Measurements from ENCODE around the gene WDR31.
"Not testable (repeated sequence)": the region's sequence is repeated elsewhere in the genome, so short reads cannot be mapped to it uniquely, and the experiment has no call there.

Gene WDR31

GRCh38 chr9:113368348-113368981 is 28.4 kb upstream of the WDR31 start:
- DNase-seq: no peak

- DNase-seq: not testable (repeated sequence)
Measured at GRCh38 chr9:113365652-113366051, 25.6 kb upstream of the WDR31 start.

- no peak for DNase-seq
Measured at GRCh38 chr9:113364951-113365350, 24.9 kb upstream of the WDR31 start.

GRCh38 chr9:113363336-113363735 is 23.3 kb upstream of the WDR31 start:
- DNase-seq: no peak

DNA sequence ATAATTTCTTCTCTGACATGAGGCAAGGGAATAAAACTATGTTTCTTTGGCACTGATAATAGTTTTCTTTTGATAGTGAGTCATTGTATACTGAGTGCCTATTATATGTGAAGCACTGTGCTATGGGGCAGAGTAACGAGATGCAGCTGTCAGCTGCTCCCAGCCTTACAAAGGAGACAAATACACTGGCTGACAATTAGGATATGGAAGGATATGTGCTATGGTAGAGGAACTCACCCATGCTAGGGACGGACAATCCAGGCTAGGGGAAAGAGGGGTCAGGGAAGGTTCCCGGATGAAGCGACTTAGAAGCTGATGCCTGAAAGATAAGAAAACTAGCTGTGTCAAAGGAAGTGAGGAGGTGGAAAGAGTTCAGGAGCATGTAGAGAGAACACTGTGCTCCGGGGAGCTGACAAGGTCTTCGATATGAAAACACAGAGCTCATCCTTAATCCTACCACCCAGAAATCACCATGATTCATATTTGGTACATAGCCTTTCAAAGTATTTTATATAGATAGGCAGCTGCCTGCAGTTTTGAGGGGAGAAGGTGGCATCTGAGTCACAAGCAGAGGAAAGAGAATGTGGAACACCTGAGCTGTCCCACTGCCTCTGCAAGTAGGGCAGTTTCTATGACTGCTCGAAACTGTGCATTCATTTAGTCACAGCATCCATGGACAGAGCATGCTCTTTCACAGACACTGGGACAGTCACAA is 21.4 kb upstream of the WDR31 start:
- no peak for DNase-seq

DNA sequence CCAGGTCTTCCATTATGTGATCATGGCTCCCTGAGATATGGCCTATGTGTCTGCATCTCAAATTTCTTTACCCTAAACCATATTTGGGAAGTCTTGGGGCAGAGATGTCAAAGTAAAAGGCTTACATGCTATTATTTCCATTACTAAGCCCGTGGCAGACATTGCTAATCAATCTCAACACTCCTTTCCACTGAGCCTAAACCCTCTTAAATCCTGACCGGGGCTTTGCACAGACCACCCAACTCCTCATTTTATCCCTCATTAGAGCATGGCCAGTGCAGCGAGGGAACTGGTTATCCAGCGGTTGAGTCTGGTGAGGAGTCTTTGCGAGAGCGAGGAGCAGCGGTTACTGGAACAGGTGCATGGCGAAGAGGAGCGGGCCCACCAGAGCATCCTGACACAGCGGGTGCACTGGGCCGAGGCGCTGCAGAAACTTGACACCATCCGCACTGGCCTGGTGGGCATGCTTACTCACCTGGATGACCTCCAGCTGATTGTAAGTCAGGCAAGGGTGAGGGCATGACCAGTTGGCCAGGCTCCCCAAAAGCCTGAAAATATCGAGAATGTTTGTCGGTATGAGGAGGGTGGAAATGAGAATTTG is 20.3 kb upstream of the WDR31 start:
- no peak for DNase-seq

DNA sequence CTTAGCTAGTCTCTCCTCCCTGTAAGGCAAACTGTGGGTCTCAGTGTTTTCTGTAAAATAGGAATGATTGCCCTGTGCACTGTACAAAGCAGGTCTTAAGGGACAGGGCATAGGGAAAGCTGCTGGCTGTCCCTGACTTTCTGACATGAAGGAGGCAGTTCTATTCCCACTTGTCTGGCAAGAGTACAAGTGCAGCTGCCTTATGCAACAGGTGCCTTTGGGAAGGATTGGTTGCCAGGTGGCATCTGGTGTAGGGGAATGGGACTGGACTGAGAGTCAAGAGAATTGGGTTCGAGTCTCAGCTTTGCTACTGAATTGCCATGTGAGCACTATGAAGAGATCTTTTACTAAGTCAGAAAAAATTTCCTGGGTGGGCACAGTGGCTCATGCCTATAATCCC is 19.3 kb upstream of the WDR31 start:
- DNase-seq: no peak

DNA sequence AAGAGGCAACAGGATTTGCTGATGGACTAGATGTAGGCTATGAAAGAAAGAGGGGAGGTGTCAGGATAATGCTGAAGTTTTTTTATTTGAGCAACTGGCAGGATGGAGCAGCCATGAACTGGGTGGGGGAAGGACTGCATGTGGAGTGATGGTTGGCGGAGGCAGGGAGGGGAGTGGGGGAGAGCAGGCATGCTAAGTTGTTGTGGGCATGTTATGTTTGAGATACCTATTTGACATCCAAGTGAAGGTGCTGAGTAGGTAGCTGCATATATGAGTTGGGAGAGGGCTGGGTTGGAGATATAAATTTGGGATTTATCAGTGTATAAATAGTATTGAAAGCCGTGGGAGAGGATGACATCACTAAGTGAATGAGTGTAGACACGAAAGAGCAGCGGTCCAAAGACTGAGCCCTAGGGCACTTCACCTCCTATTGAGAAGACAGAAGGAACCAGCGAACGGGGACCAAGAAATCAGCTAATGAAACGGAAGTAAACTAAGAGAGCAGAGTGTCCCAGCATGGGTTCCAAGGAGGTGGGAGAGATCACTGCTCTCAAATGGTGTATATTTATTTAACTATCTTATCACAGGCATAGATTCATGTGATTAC is 16.7 kb upstream of the WDR31 start:
- DNase-seq: no peak

DNA sequence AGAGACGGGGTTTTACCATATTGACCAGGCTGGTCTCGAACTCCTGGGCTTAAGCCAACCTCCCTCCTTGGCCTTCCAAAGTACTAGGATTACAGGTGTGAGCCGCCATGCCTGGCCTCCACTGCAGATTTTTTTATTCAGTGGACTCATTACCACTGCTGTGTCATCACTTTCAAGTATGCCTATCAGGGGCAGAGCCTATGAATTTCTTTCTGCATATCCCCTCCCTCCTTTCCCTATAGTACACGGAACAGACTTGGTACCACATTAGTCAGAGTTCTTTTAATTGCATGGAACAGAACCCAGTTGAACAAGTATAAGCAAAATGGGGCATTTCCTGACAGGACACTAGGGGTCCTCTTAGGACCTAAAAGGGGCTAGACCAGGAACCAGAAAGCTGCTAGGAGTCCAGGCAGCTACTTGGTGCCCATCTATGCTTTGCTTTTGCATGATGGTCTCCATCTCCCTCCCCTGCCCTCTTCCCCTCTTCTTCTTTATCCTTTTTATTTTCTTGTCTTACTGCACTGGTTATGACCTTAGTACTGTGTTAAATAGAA is 15.0 kb upstream of the WDR31 start:
- DNase-seq: no peak

DNA sequence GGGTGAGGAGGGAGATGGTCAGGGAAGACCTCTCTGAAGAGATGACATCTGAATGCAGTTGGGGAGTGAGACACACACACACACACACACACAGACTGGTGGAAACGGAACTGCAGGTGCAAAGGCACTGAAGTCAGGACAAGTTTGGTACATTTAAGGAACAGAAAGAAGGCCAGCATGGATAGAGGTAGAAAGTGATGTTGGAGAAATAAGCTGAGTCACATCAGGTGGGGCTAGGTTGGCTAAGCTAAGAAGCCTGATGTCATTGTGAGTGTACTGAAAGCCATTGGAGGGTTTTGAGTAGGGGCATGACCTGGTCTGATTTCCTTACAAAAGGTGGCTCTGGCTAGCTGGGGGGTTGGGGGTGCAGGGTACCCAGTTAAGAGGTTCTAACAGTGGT is 12.3 kb upstream of the WDR31 start:
- DNase-seq: no peak

GRCh38 chr9:113352006-113352405 is 11.9 kb upstream of the WDR31 start:
- DNase-seq: no peak

GRCh38 chr9:113350937-113351336 is 10.9 kb upstream of the WDR31 start:
- no peak for DNase-seq

DNA sequence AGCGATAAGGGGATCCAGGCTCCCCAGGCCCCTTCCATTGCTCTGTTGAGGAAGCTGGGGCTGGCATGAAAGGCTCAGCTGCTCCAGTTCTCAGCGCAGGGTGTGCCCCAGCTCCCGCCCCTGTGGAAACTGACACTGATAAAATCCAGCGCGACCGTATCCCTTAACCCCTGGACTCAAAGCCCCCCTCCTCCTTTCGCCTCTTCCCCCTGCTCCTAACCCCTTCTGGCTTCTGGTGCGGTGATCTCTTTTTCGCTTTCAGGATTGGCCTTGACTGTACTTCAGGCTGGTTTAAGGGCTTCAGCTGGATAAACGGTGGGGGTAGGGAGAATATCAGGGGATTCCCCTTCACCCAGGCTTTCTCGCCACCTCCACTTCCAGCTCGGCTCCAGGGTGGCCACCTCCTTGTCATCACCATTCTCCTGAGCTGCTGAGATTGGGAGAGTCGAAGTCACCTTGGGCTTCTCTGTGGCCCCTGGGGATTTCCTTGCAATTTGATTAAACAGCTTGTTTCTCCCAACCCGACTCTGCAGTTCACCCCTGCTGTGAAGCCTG is 10.1 kb upstream of the WDR31 start:
- no peak for DNase-seq

GRCh38 chr9:113349445-113350094 is 9.5 kb upstream of the WDR31 start, which contains the start of gene BSPRY:
BSPRY (plus strand) TSS chr9:113349541; CDS start chr9:113349580, 39 bp downstream.
- peak in 1 of 2 donors; percentile 28 for DNase-seq

DNA sequence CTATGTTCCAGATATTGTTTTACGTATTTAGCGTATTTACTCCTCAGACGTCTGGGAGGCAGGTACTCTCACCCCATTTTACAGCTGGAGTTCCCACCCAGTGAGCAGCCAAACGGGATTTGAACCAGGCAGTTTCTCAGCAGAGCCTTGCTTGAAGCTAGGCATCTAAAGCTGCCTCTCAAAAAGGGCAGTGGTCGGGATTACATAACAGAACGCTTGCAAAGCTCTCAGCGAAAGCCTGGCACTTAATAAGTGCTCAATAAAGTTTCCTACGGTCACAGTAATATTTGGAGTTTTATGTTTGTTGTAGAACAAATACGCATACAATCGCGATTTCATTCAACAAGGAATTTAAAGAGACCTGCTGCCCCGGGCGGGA is 9.0 kb upstream of the WDR31 start:
- no peak for DNase-seq

GRCh38 chr9:113348437-113348836 is 8.4 kb upstream of the WDR31 start:
- no peak for DNase-seq

DNA sequence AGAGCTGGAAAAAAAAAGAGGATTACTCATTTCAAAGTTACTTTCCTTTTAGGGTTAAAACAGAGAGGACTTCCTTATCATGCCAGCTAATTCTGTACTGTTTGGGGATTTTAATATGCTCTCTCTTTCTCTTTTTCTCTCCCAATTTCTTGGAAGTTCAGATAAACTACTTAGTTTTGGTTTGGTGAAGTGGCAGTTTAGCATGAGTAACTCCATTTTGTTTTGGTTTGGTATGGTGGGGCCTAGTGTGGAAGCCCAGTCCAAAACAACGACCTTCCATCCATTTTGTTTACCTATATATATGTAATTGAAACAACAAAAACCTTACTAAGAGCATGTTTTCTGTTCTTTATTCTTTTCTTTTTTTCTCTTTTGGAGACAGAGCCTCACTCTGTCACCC is 5.6 kb upstream of the WDR31 start:
- no peak for DNase-seq

- DNase-seq: no peak
Measured at GRCh38 chr9:113345190-113345589, 5.1 kb upstream of the WDR31 start.

DNA sequence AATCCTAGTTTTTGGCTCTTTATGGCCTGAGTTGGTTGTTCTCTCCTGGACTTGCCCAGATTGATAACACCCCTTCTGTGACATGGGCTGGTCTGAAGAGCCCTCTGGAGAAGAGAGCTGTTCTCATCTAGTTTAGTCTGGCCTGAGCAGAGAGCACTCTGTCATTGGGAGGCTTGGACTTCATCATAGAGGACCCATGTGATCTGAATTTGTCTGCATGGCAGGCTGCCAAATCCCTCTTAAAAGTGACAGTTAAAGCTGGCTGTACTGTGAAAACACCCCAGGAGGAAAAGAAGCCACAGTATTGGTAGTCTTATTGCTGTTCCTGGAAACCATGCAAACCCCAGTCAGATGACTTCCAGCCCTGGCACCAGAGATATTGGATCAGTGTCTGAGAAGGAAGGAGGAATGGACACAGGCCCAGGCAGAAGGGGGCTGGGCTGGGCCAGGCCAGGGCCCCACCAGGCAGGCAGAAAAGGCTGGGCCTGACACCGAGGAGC is 3.7 kb upstream of the WDR31 start:
- no peak for DNase-seq

DNA sequence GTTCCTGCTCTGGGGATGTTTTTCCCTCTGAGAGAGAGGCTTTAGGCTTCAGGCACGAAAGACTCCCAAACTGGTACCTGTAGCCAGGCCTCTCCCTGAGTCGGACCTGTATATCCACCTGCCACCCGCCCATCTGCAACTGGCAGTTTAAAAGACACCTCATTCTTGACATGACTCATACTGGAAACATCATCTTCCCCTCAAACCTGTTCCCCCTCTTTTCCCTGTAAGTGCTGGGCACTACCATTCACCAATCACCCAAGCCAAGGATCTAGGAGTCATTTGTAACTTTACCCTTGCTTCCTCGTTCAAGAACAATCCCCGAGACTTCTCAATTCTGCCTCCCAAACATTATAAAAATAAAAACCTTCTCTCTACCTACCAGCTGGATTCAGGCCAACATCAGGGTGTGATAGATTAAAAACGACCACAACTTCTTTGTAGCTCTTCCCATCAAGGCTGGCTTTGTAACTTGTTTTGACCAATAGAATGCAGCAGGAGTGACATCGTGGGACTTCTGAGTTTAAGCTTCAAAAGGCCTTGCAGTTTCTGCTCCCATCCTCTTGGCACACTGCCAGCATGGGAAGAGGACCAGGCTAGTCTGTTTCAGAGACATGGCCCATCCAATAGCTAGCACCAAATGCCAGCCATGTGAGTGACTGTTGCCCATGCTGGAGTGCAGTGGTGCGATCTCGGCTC is 1.8 kb upstream of the WDR31 start:
- DNase-seq: no peak

GRCh38 chr9:113337714-113338113 is 2.4 kb downstream of the WDR31 start:
- no peak for DNase-seq

- DNase-seq: no peak
Measured at GRCh38 chr9:113331780-113332179, 8.3 kb downstream of the WDR31 start.
